Activated naive CD8-positive, alpha-beta T cell (primary cell): Measurements from ENCODE around the gene CDK7.

Experiments
- H3K27ac Mint-ChIP-seq: one replicate; pipeline ENCODE4 v1.8.0; 2021; ENCODE audit warnings: mixed read lengths
- H3K27me3 Mint-ChIP-seq: one replicate; pipeline ENCODE4 v1.8.0; 2021; ENCODE audit warnings: mixed read lengths
- H3K36me3 Mint-ChIP-seq: one replicate; pipeline ENCODE4 v1.8.0; 2021; ENCODE audit warnings: mixed read lengths
- H3K4me1 Mint-ChIP-seq: one replicate; pipeline ENCODE4 v1.8.0; 2021; ENCODE audit warnings: low read depth, mixed read lengths
- H3K4me3 Mint-ChIP-seq: one replicate; pipeline ENCODE4 v1.8.0; 2021; ENCODE audit warnings: mild to moderate bottlenecking, mixed read lengths
- H3K9me3 Mint-ChIP-seq: one replicate; pipeline ENCODE4 v1.8.0; 2021; ENCODE audit warnings: low read depth, mixed read lengths

CDK7 gene

DNA sequence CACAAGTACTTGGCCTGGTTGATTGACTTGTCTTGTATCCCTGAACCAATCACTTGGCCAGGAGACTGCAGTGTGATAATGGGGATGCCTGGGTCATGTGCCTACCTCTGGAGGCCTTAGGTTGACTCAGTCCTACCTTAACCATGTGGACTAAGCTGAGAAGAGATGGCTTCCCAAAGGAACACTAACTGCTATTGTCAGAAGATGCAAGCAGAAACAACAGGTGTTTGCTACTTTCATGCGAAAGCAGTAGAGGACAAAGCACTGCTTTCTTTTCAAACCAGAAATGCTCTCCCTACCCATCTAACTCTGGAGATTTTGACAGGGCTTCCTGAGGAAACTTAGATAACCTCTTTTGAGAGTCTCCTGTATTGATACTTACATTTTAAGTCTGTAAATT is 22.9 kb downstream of the CDK7 start:
- Mint-ChIP-seq H3K9me3 (no peaks in the 10 kb centered on the region), H3K4me3 (no peak overlapping the region), H3K27me3 (no peaks in the 10 kb centered on the region), H3K36me3 (peaks cover 3% of the 10 kb centered on the region), H3K4me1 (no peaks in the 10 kb centered on the region), H3K27ac (no peak overlapping the region)

- no peaks in the 10 kb centered on the region for H3K9me3 Mint-ChIP-seq
Measured at GRCh38 chr5:69261034-69261433, 26.3 kb downstream of the CDK7 start.

DNA sequence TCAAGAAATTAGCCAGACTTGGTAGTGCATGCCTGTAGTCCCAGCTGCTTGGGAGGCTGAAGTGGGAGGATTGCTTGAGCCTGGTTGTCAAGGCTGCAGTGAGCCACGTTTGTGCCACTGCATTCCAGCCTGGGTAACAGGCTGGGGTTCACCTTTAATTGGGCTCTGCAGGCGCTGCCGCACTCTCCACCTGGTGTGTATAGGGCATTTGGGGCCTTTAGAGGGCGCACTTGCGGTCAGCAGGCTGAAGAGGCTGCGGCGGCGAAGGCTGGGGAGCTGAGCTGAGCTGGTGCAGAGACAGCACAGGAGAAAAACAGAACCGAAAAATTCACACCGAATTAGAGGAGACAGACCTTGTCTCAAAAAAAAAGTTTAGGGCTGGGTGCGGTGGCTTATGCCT is 31.2 kb downstream of the CDK7 start:
- no peak overlapping the region for H3K27ac Mint-ChIP-seq
- no peak overlapping the region for H3K4me3 Mint-ChIP-seq
- H3K36me3 Mint-ChIP-seq = peaks cover 10% of the 10 kb centered on the region
- no peaks in the 10 kb centered on the region for H3K27me3 Mint-ChIP-seq
- no peaks in the 10 kb centered on the region for H3K9me3 Mint-ChIP-seq
- H3K4me1 Mint-ChIP-seq = no peaks in the 10 kb centered on the region

More at GRCh38 chr5:69261034-69261433, 26.3 kb downstream of the CDK7 start:
- H3K4me3 Mint-ChIP-seq = no peak overlapping the region
- no peaks in the 10 kb centered on the region for H3K4me1 Mint-ChIP-seq
- peaks cover 7% of the 10 kb centered on the region for H3K36me3 Mint-ChIP-seq
- no peaks in the 10 kb centered on the region for H3K27me3 Mint-ChIP-seq
- no peak overlapping the region for H3K27ac Mint-ChIP-seq

GRCh38 chr5:69268899-69269298 is 34.2 kb downstream of the CDK7 start:
- Mint-ChIP-seq H3K36me3 (peaks cover 6% of the 10 kb centered on the region), H3K27me3 (no peaks in the 10 kb centered on the region), H3K27ac (no peak overlapping the region), H3K4me1 (peaks cover 7% of the 10 kb centered on the region), H3K4me3 (no peak overlapping the region), H3K9me3 (no peaks in the 10 kb centered on the region)

GRCh38 chr5:69270840-69271239 is 36.2 kb downstream of the CDK7 start:
- H3K27me3 Mint-ChIP-seq = no peaks in the 10 kb centered on the region
- H3K4me1 Mint-ChIP-seq = peaks cover 7% of the 10 kb centered on the region
- H3K9me3 Mint-ChIP-seq = no peaks in the 10 kb centered on the region
- H3K27ac Mint-ChIP-seq = peak overlapping the region; percentile 29
- no peak overlapping the region for H3K4me3 Mint-ChIP-seq
- H3K36me3 Mint-ChIP-seq = peaks cover 3% of the 10 kb centered on the region

- H3K9me3 Mint-ChIP-seq = no peaks in the 10 kb centered on the region
- H3K27me3 Mint-ChIP-seq = no peaks in the 10 kb centered on the region
- H3K4me3 Mint-ChIP-seq = no peak overlapping the region
- peak overlapping the region; percentile 29 for H3K27ac Mint-ChIP-seq
- H3K4me1 Mint-ChIP-seq = peaks cover 7% of the 10 kb centered on the region
- peaks cover 3% of the 10 kb centered on the region for H3K36me3 Mint-ChIP-seq
Measured at GRCh38 chr5:69271376-69271775, 36.7 kb downstream of the CDK7 start.

GRCh38 chr5:69275563-69275962 is 40.9 kb downstream of the CDK7 start:
- Mint-ChIP-seq H3K27me3 (no peaks in the 10 kb centered on the region), H3K27ac (no peak overlapping the region), H3K4me3 (no peak overlapping the region), H3K9me3 (no peaks in the 10 kb centered on the region), H3K4me1 (peaks cover 7% of the 10 kb centered on the region), H3K36me3 (peaks cover 5% of the 10 kb centered on the region)

GRCh38 chr5:69276422-69277174 is 41.9 kb downstream of the CDK7 start:
- no peak overlapping the region for H3K4me3 Mint-ChIP-seq
- H3K27ac Mint-ChIP-seq = no peak overlapping the region
- no peaks in the 10 kb centered on the region for H3K9me3 Mint-ChIP-seq
- peaks cover 4% of the 10 kb centered on the region for H3K36me3 Mint-ChIP-seq
- H3K27me3 Mint-ChIP-seq = no peaks in the 10 kb centered on the region
- H3K4me1 Mint-ChIP-seq = peaks cover 3% of the 10 kb centered on the region

DNA sequence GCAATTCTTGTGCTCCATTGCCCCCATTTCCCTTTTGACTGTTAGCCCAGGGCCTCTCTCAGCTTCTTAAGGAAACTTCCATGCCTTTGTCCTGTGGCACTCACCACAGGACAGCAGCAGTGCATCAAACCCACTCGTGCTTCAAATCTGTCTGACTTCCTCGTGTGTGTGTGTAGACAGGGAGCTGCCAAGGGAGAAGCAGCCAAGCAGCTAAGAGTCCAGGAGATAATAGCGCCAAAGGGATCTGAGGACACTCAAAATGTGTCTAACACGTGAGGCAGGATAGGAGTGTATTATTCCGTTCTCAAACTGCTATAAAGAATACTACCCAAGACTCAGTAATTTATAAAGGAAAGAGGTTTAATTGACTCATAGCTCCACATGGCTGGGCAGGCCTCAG is 44.8 kb downstream of the CDK7 start:
- Mint-ChIP-seq H3K4me1 (no peaks in the 10 kb centered on the region), H3K9me3 (no peaks in the 10 kb centered on the region), H3K36me3 (peaks cover 10% of the 10 kb centered on the region), H3K27me3 (no peaks in the 10 kb centered on the region), H3K27ac (no peak overlapping the region), H3K4me3 (no peak overlapping the region)

DNA sequence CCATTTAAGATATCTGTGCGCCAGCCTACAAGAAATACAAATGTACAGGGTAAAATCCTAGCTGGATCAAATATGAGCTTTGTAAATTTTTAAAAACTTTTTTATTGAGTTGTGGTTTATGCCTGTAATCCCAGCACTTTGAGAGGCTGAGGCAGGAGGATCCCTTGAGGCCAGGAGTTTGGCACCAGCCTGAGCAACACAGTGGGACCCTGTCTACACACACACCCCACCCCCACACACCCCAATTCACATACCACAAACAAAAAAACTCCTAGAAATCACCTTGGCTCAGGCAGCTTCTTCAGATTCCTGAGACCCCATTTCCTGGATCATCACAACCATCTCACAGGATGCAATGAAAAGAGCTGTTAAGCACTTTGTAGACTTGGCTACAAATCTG is 46.4 kb downstream of the CDK7 start:
- H3K9me3 Mint-ChIP-seq = no peaks in the 10 kb centered on the region
- H3K27ac Mint-ChIP-seq = no peak overlapping the region
- peaks cover 11% of the 10 kb centered on the region for H3K36me3 Mint-ChIP-seq
- H3K27me3 Mint-ChIP-seq = no peaks in the 10 kb centered on the region
- no peaks in the 10 kb centered on the region for H3K4me1 Mint-ChIP-seq
- H3K4me3 Mint-ChIP-seq = no peak overlapping the region

- H3K36me3 Mint-ChIP-seq = peaks cover 11% of the 10 kb centered on the region
- no peaks in the 10 kb centered on the region for H3K4me1 Mint-ChIP-seq
- no peak overlapping the region for H3K27ac Mint-ChIP-seq
- no peaks in the 10 kb centered on the region for H3K9me3 Mint-ChIP-seq
- no peaks in the 10 kb centered on the region for H3K27me3 Mint-ChIP-seq
- H3K4me3 Mint-ChIP-seq = no peak overlapping the region
Measured at GRCh38 chr5:69284203-69284602, 49.5 kb downstream of the CDK7 start.

GRCh38 chr5:69285448-69286116 is 50.9 kb downstream of the CDK7 start:
- H3K9me3 Mint-ChIP-seq = no peaks in the 10 kb centered on the region
- H3K4me1 Mint-ChIP-seq = no peaks in the 10 kb centered on the region
- no peaks in the 10 kb centered on the region for H3K27me3 Mint-ChIP-seq
- H3K36me3 Mint-ChIP-seq = peaks cover 7% of the 10 kb centered on the region
- H3K4me3 Mint-ChIP-seq = no peak overlapping the region
- H3K27ac Mint-ChIP-seq = no peak overlapping the region

GRCh38 chr5:69288069-69288468 is 53.4 kb downstream of the CDK7 start:
- no peak overlapping the region for H3K27ac Mint-ChIP-seq
- H3K4me1 Mint-ChIP-seq = no peaks in the 10 kb centered on the region
- no peaks in the 10 kb centered on the region for H3K9me3 Mint-ChIP-seq
- peaks cover 10% of the 10 kb centered on the region for H3K36me3 Mint-ChIP-seq
- no peaks in the 10 kb centered on the region for H3K27me3 Mint-ChIP-seq
- no peak overlapping the region for H3K4me3 Mint-ChIP-seq

DNA sequence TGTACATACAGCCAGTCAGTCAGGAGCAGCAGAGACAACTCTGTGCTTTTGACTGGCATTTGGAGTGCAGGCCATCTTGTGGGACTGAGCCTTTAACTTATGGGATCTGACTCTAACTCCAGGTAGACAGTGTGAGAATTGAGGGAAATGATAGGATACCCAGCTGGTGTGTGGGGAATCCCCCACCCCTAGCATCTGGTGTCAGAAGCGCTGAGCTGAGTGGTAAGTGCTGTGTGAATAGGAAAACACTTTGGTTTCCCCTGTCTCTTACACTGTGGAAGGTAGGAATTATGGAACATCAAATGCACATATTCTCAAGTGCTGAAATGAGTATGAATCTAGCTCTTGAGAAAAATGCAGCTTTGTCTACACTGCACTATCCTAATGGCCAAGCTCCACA is 54.0 kb downstream of the CDK7 start:
- no peak overlapping the region for H3K4me3 Mint-ChIP-seq
- peaks cover 10% of the 10 kb centered on the region for H3K36me3 Mint-ChIP-seq
- H3K27ac Mint-ChIP-seq = no peak overlapping the region
- H3K27me3 Mint-ChIP-seq = no peaks in the 10 kb centered on the region
- H3K4me1 Mint-ChIP-seq = no peaks in the 10 kb centered on the region
- H3K9me3 Mint-ChIP-seq = no peaks in the 10 kb centered on the region

DNA sequence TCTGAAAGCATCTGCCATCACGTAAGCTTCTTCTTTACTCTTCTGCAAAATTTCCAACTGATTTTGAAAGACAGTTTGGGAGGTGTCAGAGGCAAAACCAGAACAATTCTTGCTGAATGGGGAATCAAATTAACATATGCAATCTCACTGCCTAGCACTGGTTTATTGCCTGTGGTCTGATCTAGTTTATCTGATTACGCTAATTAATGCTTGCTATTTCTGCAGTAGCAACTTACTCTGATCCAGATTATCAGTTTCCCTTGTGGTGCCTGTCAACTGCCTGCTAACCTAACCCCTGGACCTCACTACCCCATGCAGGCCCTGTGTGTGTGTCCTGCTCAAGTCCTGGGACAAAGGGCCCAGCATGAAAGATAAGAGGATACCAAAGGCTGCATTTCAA is 57.6 kb downstream of the CDK7 start:
- H3K9me3 Mint-ChIP-seq = no peaks in the 10 kb centered on the region
- H3K27ac Mint-ChIP-seq = no peak overlapping the region
- H3K27me3 Mint-ChIP-seq = no peaks in the 10 kb centered on the region
- no peaks in the 10 kb centered on the region for H3K4me1 Mint-ChIP-seq
- H3K36me3 Mint-ChIP-seq = peaks cover 14% of the 10 kb centered on the region
- H3K4me3 Mint-ChIP-seq = no peak overlapping the region

- no peak overlapping the region for H3K4me3 Mint-ChIP-seq
- no peaks in the 10 kb centered on the region for H3K4me1 Mint-ChIP-seq
- no peaks in the 10 kb centered on the region for H3K9me3 Mint-ChIP-seq
- peaks cover 16% of the 10 kb centered on the region for H3K36me3 Mint-ChIP-seq
- H3K27me3 Mint-ChIP-seq = no peaks in the 10 kb centered on the region
- H3K27ac Mint-ChIP-seq = no peak overlapping the region
Measured at GRCh38 chr5:69293882-69294281, 59.2 kb downstream of the CDK7 start.
